ENCODE data around the gene TOR1A. TPM values are rescaled to one million over a fixed set of nuclear protein-coding genes. Genes with fewer than 3 reads are reported as not detected.
A peak's percentile ranks its signal among the peaks of the same experiment; 100 is the strongest.

TOR1A gene
- total RNA-seq, 1 donor from 2014 or later = 36.2 TPM

DNA sequence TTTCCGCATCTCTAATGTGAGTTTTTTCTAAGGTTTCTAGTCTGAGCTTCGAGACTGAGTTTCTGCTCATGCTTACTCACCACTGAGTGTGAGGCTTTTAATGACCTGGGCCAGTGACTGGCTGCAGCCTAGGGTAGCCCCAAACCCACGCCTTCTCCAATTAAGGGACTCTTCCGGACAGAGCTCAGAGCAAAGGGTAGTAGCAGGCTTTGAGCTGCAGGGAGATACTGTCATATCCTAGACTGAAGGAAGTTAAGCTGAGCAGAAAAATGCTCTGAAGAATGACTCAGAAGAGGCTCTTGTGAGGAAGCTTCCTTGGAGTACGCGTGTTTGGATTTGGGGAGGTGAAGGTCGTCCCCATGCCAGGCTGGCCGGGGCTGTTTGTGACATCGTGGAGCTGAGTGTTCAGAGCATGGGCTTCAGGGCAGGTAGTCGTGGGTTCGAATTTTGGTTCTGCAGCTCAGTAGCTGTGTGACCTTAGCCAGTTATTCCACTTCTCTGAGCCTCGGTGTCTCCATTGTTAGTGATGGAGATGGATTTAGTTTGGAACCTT, 14.8 kb upstream of the TOR1A start:
- H3K4me3 Mint-ChIP-seq = peak overlapping the region; percentile 61
- TF ChIP-seq, protein P1, sequence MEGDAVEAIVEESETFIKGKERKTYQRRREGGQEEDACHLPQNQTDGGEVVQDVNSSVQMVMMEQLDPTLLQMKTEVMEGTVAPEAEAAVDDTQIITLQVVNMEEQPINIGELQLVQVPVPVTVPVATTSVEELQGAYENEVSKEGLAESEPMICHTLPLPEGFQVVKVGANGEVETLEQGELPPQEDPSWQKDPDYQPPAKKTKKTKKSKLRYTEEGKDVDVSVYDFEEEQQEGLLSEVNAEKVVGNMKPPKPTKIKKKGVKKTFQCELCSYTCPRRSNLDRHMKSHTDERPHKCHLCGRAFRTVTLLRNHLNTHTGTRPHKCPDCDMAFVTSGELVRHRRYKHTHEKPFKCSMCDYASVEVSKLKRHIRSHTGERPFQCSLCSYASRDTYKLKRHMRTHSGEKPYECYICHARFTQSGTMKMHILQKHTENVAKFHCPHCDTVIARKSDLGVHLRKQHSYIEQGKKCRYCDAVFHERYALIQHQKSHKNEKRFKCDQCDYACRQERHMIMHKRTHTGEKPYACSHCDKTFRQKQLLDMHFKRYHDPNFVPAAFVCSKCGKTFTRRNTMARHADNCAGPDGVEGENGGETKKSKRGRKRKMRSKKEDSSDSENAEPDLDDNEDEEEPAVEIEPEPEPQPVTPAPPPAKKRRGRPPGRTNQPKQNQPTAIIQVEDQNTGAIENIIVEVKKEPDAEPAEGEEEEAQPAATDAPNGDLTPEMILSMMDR (conservative IDR thresholded peaks at IDR 0.05) = no peak
- DNase-seq (ENCODE audit: extremely low spot score, unreplicated experiment) = no peak
- H3K36me3 Mint-ChIP-seq = peaks cover 4% of the 10 kb centered on the region
- H3K27me3 Mint-ChIP-seq = no peaks in the 10 kb centered on the region
- no peaks in the 10 kb centered on the region for H3K9me3 Mint-ChIP-seq
- H3K27ac Mint-ChIP-seq = peak overlapping the region; percentile 60
- H3K4me1 Mint-ChIP-seq (ENCODE audit: unreplicated experiment) = peaks cover 34% of the 10 kb centered on the region

DNA sequence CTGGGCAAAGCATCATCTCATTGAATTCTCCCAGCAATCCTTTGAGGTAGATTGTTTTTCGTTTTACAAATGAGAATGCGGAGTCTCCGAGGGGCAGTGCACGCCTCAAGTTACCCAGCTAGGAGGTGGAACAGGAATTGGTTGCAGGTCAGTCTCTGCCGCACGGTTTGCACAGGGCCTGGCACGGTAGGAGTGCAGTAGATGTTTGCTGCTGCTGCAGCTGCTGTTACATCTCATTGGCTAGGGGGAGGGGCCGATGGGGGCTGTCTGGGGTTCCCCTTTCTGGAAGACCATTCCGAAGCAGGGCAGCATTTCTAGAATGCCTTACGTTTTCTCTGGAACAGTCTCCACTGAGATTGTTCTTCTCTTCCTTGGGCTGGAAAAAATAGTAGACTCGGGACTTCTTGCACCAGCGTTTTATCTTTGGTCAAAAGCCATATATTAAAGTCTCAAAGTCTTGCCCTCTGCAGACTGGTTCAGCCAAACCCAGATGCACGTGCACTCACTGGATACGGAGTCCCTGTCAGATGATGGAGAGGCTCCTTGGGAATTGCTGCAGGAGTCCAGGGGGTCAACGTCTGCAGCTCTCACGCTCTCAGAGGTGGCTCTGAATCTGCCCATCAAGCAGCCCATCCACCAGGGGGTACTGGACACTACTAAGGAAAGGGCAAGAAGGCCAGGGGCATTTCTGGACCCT, 12.5 kb upstream of the TOR1A start:
- peaks cover 32% of the 10 kb centered on the region for H3K4me1 Mint-ChIP-seq (ENCODE audit: unreplicated experiment)
- TF ChIP-seq, protein P1 (conservative IDR thresholded peaks at IDR 0.05) = no peak
- peaks cover 7% of the 10 kb centered on the region for H3K36me3 Mint-ChIP-seq
- DNase-seq (ENCODE audit: extremely low spot score, unreplicated experiment) = no peak
- H3K27me3 Mint-ChIP-seq = no peaks in the 10 kb centered on the region
- H3K9me3 Mint-ChIP-seq = no peaks in the 10 kb centered on the region
- H3K4me3 Mint-ChIP-seq = peak overlapping the region; percentile 94
- peak overlapping the region; percentile 91 for H3K27ac Mint-ChIP-seq

GRCh38 chr9:129835860-129836223, 11.9 kb upstream of the TOR1A start:
- Mint-ChIP-seq H3K4me1 (ENCODE audit: unreplicated experiment) (peaks cover 27% of the 10 kb centered on the region), H3K36me3 (peaks cover 3% of the 10 kb centered on the region)
- TF ChIP-seq, protein P1 (conservative IDR thresholded peaks at IDR 0.05) = no peak

DNA sequence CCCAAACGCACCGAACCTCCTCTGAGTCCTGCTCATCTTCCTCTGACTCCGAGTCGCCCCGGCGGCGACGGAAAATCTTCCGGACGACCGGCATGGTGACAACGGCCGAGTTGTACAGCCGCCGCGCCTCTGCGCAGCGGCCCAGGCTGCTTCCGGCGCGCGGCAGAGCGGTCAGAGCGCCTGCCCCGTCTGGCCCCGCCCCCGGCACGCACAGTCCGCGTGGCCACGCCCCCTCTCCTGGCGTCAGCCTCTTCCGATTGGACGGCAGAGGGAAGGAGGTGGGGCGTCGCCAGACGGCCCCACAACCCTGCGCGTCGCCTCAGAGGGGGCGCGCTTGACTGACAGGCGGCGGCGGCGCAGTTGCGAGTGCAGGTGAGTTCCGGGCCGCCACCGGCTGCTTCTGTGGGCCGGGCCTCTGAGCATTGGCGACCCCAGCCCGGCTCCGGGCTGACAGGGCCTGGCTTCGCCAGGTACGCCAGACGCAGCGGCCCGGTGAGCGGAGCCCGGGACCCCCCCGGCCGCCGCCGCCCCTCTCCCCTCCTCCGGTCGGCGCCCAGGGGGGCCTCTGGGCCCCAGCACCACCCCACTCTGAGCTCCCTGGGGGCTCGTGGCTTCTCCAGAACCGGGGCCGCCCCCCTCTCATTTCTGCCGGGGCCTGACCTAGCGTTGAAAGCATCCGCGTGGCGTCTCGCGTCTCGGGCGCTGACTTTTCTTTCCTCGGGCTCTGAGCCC, 11.4 kb upstream of the TOR1A start, which contains the start of the genes C9orf78 and USP20:
Gene C9orf78, minus strand, starts transcription at position 148 of the 732 bp plus-strand sequence. Its CDS starts 54 bp downstream, at position 94.
Gene USP20, plus strand, starts transcription at position 331 of the 732 bp plus-strand sequence. CDS start 17,098 bp downstream, outside the sequence.
- Mint-ChIP-seq H3K9me3 (no peaks in the 10 kb centered on the region), H3K4me1 (ENCODE audit: unreplicated experiment) (peaks cover 27% of the 10 kb centered on the region), H3K27me3 (no peaks in the 10 kb centered on the region)

More at GRCh38 chr9:129835860-129836223, 11.9 kb upstream of the TOR1A start:
- Mint-ChIP-seq H3K9me3 (no peaks in the 10 kb centered on the region), H3K27me3 (no peaks in the 10 kb centered on the region), H3K27ac (peak overlapping the region; percentile 91), H3K4me3 (peak overlapping the region; percentile 94)
- no peak for DNase-seq (ENCODE audit: extremely low spot score, unreplicated experiment)

DNA sequence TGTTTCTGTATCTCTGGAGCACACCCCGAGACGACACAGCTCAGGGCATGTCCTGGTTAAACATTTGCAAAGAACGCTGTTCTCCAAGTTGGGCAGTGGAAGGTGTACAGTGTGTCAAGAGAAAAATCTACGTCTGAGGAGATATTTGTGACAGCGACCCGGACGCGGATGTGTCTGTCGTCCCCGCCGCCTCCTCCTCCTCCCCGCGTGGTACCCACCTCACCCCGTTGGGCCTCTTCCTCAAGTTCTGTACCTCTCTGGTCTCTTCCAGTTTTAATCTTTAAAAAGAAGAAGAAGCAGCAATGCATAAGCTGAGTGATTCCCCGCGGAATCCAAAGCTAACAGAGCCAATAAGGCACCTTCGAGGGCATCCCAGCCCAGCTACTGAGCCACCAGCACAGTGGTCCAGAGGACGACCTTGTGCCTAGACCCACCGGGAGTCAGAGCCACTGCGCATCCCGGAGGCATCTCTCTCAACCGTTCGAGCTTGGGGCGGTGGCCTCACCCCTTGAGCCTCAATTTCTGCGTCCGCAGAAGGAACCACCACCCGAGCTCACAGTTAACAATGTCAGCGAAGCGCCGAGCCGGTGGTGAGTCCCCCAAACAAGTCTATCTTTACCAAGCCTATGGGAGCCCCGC, 10.7 kb upstream of the TOR1A start:
- no peak for DNase-seq (ENCODE audit: extremely low spot score, unreplicated experiment)
- H3K27me3 Mint-ChIP-seq = no peaks in the 10 kb centered on the region
- H3K4me3 Mint-ChIP-seq = peak overlapping the region; percentile 99
- TF ChIP-seq, protein P1 (conservative IDR thresholded peaks at IDR 0.05) = no peak
- peaks cover 27% of the 10 kb centered on the region for H3K4me1 Mint-ChIP-seq (ENCODE audit: unreplicated experiment)
- no peaks in the 10 kb centered on the region for H3K9me3 Mint-ChIP-seq
- H3K36me3 Mint-ChIP-seq = peaks cover 3% of the 10 kb centered on the region
- H3K27ac Mint-ChIP-seq = peak overlapping the region; percentile 95

More for the DNA sequence above, 11.4 kb upstream of the TOR1A start, which contains the start of the genes C9orf78 and USP20:
- peak within 1 kb of the TSS; percentile 95 for H3K27ac Mint-ChIP-seq
- TF ChIP-seq, protein P1 (conservative IDR thresholded peaks at IDR 0.05) = no peak
- DNase-seq (ENCODE audit: extremely low spot score, unreplicated experiment) = peak; percentile 99
- H3K4me3 Mint-ChIP-seq = peak within 1 kb of the TSS; percentile 99
- H3K36me3 Mint-ChIP-seq = peaks cover 3% of the 10 kb centered on the region

All from type B pancreatic cell (in vitro differentiated cells).